ENCODE measurements around the gene TMEM134.
A peak's percentile ranks its signal among the peaks of the same experiment; 100 is the strongest.
"Not testable (repeated sequence)": the region's sequence is repeated elsewhere in the genome, so short reads cannot be mapped to it uniquely, and the experiment has no call there.

Gene TMEM134

DNA sequence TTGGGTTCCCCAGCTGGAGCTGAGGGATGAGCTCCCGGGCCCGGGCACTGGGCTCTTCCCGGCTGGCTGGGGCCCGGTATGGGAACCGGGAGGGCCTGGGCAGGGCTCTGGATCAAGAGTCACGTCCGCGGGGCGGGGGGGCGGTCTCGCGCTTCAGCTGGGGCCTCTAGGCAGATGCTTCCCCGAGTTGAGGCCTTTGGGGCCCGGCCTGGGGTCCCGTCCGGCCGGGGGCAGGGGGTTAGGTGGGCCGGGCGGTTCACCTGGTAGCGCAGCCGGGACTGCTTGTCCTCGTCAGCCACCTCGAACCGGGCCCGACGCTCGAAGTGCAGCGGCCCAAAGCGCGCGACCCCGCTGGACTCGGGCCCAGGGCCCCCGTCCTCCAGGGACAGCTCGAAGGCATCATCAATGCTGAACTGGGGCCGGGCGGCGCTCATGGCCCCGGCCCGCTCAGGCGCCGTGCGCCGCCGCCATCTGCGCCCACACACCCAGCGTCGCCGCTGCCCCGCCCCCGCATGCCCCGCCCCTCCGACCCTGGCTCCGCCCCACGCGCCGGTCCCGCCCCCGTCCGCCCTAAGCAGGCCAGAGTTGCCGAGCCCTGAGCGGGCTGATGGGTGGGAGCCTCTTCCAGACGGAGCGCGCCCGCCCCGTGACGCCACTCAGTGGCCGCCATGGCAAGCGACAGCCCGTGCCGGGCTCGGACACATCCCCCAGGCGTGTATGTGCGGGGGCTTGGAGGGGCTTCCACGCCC lies at the start of gene TMEM134:
TMEM134 (minus strand) TSS at position 493 of the 749 bp plus-strand sequence; CDS start at position 434, 59 bp downstream.
- DNase-seq: peak; percentile 90

DNA sequence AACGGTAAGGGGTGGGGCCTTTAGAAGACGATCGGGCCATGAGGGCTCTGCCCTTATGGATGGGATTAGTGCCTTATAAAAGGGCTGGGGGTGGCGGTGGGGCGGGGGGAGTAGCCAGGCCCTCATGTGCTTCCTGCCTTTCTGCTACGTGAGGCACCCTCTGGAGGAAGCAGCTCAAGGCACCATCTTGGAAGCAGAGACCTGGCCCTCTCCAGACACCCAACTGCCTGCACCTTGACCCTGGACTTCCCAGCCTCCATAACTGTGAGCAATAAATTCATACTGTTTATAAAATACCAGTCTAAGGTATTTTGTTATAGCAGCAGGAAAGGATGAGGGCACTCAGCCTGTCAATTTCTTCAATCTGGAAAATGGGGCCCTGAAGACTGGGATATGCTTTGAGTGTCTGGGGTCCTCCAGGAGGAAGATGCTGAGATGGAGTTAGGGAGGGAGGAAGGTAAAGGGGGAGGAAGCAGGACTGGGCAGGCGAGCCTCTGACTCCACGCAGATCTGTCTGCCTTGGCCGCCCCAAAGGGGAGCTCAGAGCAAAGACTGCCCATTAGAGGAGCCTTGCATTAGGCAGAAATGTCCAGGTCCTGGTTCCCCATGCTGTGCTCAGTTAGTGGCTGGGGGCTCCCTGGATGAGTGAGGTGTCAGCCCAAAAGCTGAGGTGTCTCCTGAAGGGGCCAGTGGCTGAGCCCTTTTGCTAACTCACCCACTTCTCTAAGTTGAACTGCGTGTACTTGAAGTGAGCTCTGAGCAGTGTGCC lies 48.9 kb upstream of the TMEM134 start:
- no peak for DNase-seq

GRCh38 chr11:67516806-67517205 lies 47.8 kb upstream of the TMEM134 start:
- no peak for DNase-seq

DNA sequence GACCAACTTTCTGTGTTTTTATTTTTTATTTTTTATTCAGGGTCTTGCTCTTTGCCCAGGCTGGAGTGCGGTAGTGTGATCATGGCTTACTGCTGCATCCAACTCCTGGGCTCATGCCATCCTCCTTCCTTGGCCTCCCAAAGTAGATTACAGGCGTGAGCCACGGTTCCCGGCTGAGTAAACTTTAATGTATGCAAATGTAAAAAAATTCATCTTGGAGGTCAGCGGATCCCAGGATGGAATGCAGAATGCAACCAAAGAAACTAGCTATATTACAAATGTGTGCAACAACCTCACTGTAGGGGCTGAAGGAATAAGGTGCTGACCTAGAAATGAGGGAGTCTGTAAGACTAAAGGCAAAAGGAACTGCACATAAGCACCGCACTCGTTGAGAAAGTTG lies 45.1 kb upstream of the TMEM134 start:
- DNase-seq: no peak

GRCh38 chr11:67511558-67511957 lies 42.5 kb upstream of the TMEM134 start:
- DNase-seq: not testable (repeated sequence)

DNA sequence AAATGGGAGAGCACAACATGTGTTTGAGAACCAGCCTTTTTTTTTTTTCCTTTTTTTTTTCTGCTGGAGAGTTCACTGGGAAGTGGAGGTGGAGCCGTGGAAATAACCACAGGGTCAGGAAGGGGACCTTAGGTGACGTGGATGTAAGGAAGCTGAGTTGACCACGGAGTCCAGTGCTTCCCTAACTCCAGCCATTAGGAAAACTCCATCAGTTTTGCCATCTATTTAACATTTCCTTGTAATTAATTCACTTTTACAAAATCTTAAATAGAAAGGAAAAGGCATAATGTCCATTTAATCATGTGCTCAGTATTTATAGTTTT lies 40.9 kb upstream of the TMEM134 start:
- DNase-seq: no peak

DNA sequence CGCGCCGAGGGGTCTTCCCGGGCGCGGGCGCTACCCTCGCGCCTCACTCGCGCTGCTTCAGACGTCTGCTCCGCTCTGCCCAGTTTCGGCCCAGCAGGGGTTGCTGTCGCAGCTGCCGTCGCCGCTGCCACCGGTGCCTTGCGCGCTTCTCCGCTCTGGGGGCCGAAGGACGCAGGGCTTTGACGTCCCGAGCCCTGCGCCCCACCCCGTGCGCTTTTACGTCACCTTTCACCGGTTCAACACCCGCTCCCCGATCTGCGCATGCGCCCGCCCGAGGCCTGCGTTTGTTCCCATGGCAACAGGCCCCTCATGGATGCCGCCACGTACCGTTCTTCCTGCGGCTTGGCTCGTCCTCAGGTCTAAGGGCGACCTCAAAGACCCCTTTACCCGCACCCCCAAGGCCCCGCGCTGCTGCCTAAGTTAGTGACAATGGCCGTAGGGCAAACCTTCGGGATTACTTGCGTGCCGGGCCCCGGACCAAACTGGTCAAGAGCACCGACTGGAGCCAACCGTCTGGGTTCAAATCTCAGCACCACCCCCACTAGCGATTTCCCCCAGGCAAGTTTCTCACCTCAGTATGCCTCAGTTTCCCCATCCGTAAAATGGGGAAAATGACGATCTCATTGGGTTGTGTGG lies 39.6 kb upstream of the TMEM134 start:
- DNase-seq: peak; percentile 97

DNA sequence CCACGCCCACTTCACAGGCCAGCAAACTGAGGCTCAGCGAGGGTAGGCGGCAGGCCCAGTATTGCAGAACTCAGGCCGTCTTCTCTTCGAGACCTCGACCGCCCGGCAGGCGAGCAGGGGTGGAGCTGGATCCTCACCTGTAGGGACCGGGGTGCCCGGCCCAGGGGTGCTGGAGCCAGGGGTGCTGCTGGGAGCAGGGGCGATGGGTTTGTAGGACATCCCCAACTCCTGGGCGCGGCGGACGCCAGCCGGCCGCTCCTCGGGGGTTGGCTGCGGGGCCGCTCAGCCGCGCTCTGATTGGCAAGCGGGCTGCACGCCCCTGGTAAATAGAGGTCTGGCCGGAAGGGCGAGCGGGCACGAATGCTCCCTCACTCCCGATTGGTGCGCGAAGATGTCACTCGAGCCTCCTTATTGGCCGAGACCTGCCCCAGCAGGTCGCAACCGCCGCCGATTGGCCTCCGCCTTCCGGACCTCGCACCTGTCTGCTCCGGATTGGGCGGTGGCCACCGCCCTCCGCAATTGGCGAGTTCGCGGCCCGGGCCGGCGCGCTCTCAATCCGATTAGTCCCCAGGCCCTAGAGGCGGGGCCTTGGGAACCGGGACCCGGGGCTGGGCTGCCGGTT lies 38.9 kb upstream of the TMEM134 start, which contains the start of gene CDK2AP2:
CDK2AP2 (minus strand) TSS at position 299 of the 622 bp plus-strand sequence; CDS start at position 219, 80 bp downstream.
- peak; percentile 98 for DNase-seq

DNA sequence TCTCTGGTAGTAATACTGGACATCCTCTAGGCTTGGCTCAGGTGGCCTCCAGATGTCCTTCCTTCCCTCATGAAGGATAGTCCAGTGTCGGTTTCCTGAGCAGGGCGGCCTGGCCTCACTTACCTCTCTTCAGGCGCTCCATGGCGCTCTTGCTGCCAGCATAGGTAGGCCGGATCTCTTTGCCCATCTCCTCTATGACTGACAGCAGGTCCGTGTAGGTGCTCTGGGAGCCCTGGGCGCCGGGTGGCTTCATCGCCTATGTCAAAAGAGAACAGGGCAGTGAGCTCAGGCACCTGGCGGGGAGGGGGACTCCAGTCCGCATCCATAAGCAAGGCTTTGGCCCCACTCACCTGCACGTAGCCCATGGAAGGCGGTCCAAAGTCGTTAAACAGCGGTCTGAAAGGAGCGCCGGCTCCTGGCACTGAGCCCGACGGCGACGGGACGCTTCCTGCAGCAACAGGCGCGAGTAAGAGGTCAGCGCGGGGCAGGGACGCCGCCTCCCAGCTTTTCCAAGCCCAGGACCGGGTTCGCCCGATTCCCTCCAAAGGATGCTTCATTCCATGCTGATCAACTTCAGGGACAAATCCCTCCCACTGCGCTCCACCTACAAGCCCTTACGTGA lies 38.3 kb upstream of the TMEM134 start:
- no peak for DNase-seq

DNA sequence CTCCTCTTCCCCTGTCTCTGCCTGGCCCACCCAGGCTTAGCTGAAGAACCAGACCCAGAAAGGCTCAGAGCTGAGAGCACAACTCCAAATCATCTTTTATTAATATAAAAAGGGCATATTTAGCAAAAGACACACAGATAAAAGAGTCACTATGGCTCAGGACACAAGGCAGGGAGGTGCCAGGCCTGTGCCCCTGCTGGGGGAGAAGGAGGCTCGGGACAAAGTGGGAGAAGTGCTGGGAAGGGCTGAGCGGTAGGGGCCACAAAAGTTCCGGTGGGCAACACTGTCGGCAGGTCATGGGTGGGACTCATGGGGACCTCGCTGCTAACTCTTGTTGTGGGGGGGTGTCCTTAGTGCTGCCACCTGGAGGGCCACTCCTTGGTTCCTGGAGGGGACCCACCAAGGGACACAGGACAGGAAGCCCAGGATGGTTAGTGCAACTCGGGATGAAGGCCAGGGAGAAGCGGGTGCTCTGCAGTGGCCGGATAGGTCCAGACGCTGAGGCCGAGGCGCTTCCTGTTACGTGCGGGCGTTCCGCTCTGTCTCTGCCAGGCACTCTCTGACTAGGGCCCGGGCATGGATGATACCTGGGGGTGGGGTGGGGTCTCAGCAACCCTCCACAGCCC lies 37.5 kb upstream of the TMEM134 start:
- DNase-seq: no peak

DNA sequence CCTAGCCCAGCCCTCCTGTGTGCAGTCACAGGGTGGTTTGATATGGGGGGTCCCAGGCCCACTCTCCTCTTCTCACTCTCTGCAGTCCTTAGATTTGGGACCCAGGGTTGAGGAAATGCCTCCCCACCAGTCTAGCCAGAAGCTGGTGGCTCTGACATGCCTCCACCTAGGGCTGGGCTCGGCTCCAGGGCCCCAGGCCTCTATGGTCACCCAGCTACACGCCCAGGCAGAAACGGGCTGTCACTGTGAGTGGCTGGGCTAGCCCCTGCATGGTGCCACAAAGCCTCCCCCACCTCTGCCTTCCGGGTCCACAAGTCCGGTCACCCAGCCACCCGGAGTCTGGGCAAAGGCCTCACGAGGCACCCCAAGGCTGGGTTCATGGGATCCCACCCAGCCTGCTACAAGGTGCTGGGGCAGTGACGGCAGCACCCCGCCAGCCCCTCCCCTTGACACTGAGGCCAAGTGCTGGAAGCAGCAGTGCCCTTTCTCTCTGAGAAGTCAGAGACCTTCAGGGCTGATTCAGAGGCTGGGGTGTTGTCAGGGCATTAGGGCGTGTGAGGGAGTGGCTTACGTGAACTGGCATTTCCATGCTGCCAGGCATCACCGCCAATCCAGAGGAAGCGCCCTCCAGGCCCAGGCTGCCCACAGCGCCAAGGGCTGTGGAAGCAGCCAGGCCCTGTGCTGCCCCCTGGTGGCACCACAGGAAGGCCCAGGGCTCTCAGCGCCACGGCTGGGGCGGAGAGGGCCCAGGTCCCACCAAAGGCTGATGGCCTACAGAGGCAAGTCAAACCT lies 36.8 kb upstream of the TMEM134 start:
- DNase-seq: peak; percentile 89

- DNase-seq: peak; percentile 43
These were observed 36.0 kb upstream of the TMEM134 start, which contains the start of gene PITPNM1 for GRCh38 chr11:67504950-67505581. TSS of gene PITPNM1 (minus strand) at chr11:67505363. CDS start at chr11:67504180, 1,183 bp downstream.

DNA sequence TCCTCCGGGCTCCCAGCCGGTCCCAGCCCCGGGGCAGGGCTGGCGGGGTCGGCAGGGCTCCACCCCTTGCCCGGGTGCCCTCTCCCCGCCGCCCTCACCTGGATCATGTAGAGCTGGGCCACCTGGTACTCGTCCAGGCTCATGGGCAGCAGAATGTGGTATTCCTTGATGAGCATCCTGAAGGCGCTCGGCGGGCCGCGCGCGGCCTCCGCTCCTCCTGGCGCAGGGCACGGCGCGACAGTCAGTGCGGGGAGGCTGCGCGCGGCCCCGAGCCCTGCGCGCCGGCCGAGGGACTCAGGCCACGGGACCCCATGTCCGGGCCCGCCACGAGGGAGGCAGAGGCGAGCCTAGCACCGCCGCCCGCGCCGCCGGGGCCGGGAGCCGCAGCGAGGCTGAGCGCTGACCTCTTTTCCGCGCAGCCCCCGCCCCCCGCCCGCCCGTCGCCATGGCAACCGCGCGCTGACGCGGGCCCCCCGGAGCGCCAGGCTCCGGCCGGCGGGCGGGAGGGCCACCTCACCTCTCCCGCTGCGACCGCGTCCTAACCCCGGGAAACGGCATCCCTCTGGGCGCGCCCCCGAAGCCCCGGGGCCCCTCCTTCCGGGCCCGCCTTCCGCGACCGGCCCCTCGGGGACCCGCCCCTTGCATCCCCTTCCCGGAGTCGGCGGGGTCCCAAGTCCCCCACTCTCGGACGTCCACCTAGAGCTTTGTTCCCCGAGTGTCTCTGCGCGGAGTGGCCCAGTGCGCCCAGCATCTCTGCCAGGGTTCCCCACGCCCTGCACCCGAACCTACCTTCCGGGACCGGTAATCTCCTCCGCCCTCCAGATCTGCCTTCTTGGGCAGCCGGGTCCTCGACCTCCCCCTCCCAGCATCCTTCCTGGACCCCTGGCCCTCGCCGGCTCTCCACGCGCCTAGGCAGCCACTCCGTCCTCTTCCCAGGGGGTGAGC lies 35.2 kb upstream of the TMEM134 start:
- DNase-seq: peak; percentile 37

DNA sequence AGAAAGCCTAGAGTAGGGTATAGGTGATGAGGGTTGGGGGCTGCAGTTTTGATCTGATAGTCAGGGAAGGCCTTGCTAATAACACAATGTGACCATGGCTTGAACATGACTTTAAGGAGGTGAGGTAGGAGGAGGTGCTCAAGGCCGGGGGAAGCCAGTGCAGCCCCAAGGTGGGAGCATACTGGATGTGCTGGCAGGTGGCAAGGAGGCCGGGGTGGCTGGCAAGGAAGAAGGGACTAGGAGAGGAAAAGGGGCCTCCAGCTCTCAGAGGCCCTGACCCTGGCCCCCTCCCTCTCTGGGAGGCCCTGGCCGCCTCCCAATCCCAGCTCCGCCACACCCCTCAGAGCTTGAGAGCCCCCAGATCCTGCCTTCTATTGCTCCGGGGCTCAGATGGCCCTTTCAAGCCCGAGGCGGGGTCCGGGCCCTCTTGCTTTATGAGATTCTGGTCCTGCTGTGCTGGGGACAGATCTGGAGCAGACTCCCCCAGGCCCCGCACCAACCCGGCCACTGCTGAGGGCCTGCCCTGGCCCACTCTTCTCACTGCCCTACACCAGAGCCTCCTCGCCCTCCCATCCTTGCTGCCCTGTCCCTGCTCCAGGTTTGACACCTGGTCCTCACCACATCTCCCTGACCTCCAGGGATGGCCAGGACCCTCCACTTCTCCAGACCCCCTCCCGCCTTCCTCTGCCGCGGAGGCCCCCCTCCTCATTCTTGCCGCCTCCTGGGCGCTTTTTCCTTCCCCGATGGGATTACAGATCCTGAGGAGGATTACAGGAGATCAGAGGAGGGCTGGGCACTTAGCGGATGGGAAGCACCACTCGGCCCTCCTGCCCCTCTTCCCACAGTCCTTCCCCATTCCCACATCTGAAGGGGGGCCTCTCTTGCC lies 34.3 kb upstream of the TMEM134 start:
- no peak for DNase-seq

GRCh38 chr11:67502328-67502979 lies 33.4 kb upstream of the TMEM134 start:
- no peak for DNase-seq

DNA sequence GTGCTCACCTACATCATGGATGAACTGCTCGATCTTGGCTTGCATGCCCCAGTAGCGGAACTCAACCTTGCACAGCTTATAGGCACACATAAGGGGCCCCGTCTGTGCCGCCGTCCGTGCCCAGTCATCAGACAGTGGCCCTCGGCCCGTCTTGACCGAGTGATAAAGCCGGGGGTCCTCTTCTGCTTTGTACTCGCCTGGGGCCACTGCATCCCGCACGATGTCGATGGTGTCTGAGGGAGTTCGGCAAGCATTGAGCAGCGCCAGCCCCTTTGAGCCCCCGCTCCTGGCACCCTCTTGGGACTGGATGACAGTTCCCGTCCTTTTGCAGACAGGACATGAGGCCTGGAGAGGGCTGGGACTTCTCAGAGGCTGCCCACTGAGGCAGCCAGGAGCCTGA lies 32.8 kb upstream of the TMEM134 start:
- DNase-seq: no peak

DNA sequence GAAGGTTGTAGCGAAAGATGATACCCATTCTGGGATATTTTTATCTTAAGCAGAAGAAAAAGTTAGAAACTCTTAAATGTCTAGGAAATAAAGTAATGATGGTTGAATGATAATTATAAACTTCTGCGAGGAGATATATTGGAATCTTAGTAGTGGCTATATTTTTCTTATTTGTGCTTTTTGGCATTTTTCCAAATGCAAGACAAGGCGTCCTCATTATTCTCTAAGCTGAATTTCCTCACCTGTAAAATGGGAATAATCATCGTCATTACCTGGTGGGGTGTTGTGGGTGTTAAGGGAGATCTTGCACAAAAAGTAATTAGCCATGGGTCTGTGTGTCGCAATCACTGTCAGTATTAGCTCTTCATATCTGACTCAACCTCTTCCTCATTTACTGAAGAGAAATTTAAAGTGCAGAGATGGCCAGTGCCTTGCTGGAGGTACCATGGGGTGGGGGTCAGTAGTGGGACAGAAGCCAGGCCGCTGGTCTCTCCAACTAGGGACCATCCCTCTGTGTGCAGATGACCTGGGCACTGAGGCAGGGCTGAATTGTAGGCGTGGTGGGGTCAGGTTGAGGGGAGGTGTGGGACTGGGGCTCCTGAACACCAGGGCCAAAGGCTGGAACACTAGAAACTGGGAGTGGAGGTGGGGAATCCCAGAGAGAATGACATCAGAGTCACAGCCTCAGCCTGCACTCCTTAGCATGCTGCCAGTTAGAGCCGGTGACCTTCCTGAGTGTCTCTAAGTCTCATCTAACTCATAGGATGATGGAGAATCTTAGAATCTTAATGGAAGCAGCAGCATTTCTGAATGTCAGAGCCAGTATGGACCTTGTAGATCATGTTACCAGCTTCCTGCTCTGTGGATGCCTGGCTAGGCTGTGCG lies 32.0 kb upstream of the TMEM134 start:
- no peak for DNase-seq

Measured in NCI-H510A treated with DMSO at 0.1 percent for 48 hours (cell line).